ENCODE data around the gene CHST8.

DNA sequence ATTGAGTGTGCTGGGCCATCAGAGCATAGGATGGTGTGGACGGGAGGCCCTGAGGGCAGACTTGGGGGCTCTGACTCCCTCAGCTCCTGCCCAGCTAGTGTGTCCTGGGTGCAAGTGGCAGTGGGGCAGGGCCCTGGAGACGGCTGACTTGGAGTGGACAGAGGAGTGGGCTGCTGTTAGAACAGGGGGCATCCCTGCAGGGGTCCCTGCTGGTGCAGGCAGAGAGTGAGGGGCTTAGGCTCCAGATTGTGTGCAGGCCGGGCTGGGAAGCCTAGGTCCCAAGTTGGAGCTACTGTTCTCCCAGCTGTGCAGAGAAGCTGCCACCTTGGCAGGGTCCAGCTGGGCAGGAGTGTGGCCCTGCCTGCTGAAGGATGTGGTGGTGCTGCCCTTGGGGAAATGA is 183.6 kb downstream of the CHST8 start:
- TF ChIP-seq, protein P1, sequence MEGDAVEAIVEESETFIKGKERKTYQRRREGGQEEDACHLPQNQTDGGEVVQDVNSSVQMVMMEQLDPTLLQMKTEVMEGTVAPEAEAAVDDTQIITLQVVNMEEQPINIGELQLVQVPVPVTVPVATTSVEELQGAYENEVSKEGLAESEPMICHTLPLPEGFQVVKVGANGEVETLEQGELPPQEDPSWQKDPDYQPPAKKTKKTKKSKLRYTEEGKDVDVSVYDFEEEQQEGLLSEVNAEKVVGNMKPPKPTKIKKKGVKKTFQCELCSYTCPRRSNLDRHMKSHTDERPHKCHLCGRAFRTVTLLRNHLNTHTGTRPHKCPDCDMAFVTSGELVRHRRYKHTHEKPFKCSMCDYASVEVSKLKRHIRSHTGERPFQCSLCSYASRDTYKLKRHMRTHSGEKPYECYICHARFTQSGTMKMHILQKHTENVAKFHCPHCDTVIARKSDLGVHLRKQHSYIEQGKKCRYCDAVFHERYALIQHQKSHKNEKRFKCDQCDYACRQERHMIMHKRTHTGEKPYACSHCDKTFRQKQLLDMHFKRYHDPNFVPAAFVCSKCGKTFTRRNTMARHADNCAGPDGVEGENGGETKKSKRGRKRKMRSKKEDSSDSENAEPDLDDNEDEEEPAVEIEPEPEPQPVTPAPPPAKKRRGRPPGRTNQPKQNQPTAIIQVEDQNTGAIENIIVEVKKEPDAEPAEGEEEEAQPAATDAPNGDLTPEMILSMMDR (conservative IDR thresholded peaks at IDR 0.05): no peak
- TF ChIP-seq EZH2 (IDR thresholded peaks at IDR 0.05; ENCODE audit: low read depth): no peak
